RKO (cell line): Measurements from ENCODE around the gene SSC4D.
A peak's percentile ranks its signal among the peaks of the same experiment; 100 is the strongest.
"Not testable (repeated sequence)": the region's sequence is repeated elsewhere in the genome, so short reads cannot be mapped to it uniquely, and the experiment has no call there.

Source experiments
- DNase-seq: peaks from one replicate; pipeline ENCODE4 v3.0.0-alpha.2; 2016; ENCODE audit warnings: low spot score

The SSC4D gene

GRCh38 chr7:76409537-76409936 lies at the start of gene SSC4D:
Gene SSC4D (minus strand): TSS chr7:76409697. CDS start chr7:76404439, 5,258 bp downstream.
- DNase-seq, result no peak

GRCh38 chr7:76458504-76458903 lies 49.0 kb upstream of the SSC4D start:
- DNase-seq, result not testable (repeated sequence)

- not testable (repeated sequence) for DNase-seq
These were observed 47.5 kb upstream of the SSC4D start for GRCh38 chr7:76457017-76457416.

GRCh38 chr7:76445577-76446008 lies 36.1 kb upstream of the SSC4D start:
- peak; percentile 53 for DNase-seq

GRCh38 chr7:76443846-76444245 lies 34.3 kb upstream of the SSC4D start:
- DNase-seq, result not testable (repeated sequence)

GRCh38 chr7:76442664-76443446 lies 33.4 kb upstream of the SSC4D start:
- not testable (repeated sequence) for DNase-seq

GRCh38 chr7:76441792-76442191 lies 32.3 kb upstream of the SSC4D start:
- DNase-seq, result not testable (repeated sequence)

GRCh38 chr7:76440404-76440803 lies 30.9 kb upstream of the SSC4D start:
- not testable (repeated sequence) for DNase-seq

- not testable (repeated sequence) for DNase-seq
These were observed 29.8 kb upstream of the SSC4D start for GRCh38 chr7:76439120-76439888.

- DNase-seq, result peak; percentile 92
These were observed 28.4 kb upstream of the SSC4D start for GRCh38 chr7:76437873-76438272.

- DNase-seq, result no peak
These were observed 21.3 kb upstream of the SSC4D start for GRCh38 chr7:76430836-76431235.

- no peak for DNase-seq
These were observed 20.7 kb upstream of the SSC4D start for GRCh38 chr7:76430211-76430610.

- no peak for DNase-seq
These were observed 19.6 kb upstream of the SSC4D start for GRCh38 chr7:76428868-76429805.

- no peak for DNase-seq
These were observed 18.8 kb upstream of the SSC4D start for GRCh38 chr7:76428149-76428823.

GRCh38 chr7:76427635-76428034 lies 18.1 kb upstream of the SSC4D start:
- no peak for DNase-seq

GRCh38 chr7:76426246-76426645 lies 16.7 kb upstream of the SSC4D start:
- no peak for DNase-seq

GRCh38 chr7:76425558-76425957 lies 16.1 kb upstream of the SSC4D start:
- DNase-seq, result not testable (repeated sequence)

GRCh38 chr7:76425156-76425555 lies 15.7 kb upstream of the SSC4D start:
- no peak for DNase-seq

GRCh38 chr7:76424413-76425111 lies 15.1 kb upstream of the SSC4D start, which contains the start of gene ZP3:
Gene ZP3 (plus strand): TSS chr7:76424950. CDS start chr7:76424965, 15 bp downstream.
- DNase-seq, result no peak

GRCh38 chr7:76423666-76424412 lies 14.3 kb upstream of the SSC4D start:
- DNase-seq, result no peak
